Epidermal melanocyte (primary cell): Measurements from ENCODE around the gene RNF144A.
"Not testable (repeated sequence)": the region's sequence is repeated elsewhere in the genome, so short reads cannot be mapped to it uniquely, and the experiment has no call there.

Experiments used
- DNase-seq: peaks from one replicate; pipeline ENCODE4 v3.0.0; 2011; ENCODE audit warnings: low spot score; ENCODE audit not compliant: insufficient read length

Gene RNF144A

GRCh38 chr2:6929196-6929819 lies 12.1 kb downstream of the RNF144A start:
- no peak for DNase-seq

- DNase-seq: no peak
These were observed 13.9 kb downstream of the RNF144A start for GRCh38 chr2:6930923-6931647.

DNA sequence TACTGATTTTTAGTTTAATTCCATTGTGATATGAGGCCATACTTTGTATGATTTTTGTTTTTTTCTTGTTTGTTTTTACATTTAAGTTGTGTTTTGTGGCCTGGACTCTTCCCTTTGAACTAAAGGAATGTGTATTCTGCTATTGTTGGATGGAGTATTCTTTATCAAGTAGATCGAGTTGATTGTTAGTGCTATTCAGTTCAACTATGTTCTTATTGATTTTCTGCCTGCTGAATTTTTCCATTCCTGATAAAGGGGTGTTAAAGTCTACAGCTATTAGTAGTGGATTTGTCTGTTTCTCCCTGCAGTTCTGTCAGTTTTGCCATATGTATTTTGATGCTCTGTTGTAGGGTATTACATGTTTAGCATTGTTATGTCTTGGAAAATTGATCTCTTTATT lies 14.5 kb downstream of the RNF144A start:
- no peak for DNase-seq

GRCh38 chr2:6932206-6932605 lies 15.0 kb downstream of the RNF144A start:
- no peak for DNase-seq

DNA sequence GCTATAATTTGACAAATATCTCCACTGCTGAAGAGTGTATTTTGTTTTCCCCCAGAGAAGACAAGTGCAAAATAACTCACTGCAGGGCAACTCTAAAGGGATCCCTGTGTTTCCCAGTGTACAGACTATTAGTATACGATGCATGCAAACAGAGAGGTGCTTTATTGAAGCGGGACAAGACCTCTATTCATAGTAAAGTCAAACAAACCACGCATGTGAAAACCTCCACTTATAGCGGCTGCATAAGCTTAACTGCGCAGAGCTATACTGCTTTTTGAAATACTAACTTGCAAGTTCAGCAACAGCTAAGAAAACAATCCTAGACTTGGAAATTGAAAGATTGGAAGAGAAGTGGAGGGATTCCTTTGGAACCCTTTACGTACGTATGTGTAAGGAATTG lies 15.6 kb downstream of the RNF144A start:
- DNase-seq: peak; percentile 59

DNA sequence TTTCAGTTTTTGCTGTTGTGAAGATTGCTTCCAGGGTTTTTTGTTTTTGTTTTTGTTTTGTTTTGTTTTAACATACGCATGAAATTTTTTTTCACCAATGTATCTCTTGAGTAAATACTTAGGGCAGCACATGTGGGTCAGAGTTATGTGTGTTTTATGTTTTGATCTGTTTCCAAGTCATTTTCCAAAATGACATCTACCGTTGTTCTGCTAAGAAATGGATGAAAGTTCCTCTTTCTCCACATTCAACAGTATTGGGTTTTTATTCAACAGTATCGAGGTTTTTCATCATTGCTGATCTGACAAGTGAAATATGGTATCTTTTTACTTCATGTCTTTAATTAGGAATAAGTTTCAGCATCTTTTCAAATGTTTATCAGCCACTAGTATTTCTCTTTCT lies 16.7 kb downstream of the RNF144A start:
- DNase-seq: no peak

- no peak for DNase-seq
These were observed 17.1 kb downstream of the RNF144A start for GRCh38 chr2:6934345-6934744.

DNA sequence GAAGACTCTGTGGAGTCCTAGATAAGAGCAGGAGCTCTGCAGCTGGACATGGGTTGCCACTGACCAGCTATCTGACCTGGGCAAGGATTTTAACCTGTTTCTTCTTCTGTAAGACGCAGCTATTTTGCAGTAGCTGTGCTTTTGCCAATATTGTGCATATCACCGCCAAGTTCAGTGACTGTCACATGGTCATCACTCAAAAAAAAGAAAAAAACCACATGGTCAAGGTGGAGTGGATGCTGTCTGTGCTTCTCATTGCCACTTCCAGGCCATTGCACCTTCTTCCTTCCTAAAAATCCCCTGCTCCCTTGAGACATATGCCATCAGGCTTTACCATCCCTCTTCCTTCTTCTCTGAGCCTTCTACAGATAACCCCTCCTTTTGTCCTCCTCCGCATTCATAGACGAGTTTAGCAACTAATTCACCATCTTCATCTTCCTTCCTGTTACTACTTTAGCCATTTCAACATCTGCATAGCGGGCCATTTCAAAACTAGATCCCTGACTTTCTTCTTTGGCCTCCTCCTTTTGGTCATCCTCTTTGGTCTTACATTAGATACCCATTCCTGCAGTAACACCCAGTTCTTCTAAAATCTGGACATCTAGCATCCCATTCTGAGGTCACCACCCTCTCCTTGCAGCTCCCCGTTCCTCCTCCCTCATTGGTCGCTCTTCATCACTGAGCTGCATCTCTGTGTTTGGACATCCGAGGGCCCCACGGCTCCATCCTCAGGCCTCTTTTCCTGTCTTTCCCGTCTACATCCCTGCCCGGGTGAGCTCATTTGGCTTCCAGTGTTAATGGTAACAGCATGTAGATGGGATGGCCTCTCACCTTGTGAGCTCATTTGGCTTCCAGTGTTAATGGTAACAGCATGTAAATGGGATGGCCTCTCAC lies 17.8 kb downstream of the RNF144A start:
- no peak for DNase-seq

GRCh38 chr2:6935652-6936020 lies 18.4 kb downstream of the RNF144A start:
- DNase-seq: not testable (repeated sequence)

GRCh38 chr2:6937157-6937556 lies 19.9 kb downstream of the RNF144A start:
- DNase-seq: no peak

GRCh38 chr2:6937582-6937981 lies 20.4 kb downstream of the RNF144A start:
- no peak for DNase-seq

- DNase-seq: no peak
These were observed 21.9 kb downstream of the RNF144A start for GRCh38 chr2:6939071-6939470.

- DNase-seq: no peak
These were observed 23.6 kb downstream of the RNF144A start for GRCh38 chr2:6940820-6941219.

GRCh38 chr2:6941299-6942046 lies 24.3 kb downstream of the RNF144A start:
- no peak for DNase-seq

DNA sequence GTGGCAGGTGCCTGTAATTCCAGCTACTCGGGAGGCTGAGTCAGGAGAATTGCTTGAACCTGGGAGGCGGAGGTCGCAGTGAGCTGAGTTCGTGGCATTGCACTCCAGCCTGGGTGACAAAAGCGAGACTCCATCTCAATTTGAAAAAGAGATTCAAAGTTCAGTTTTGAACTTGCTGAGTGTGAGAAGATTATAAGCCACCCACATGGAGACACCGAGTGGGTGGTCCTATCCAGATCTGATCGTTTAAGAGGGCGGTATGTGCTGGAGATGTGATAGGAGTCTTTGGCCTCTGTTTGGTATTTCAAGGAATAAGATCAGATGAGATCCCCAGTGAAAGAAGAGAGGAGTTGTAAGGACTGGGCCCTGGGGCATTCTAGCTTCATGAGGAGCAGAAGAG lies 25.6 kb downstream of the RNF144A start:
- no peak for DNase-seq

DNA sequence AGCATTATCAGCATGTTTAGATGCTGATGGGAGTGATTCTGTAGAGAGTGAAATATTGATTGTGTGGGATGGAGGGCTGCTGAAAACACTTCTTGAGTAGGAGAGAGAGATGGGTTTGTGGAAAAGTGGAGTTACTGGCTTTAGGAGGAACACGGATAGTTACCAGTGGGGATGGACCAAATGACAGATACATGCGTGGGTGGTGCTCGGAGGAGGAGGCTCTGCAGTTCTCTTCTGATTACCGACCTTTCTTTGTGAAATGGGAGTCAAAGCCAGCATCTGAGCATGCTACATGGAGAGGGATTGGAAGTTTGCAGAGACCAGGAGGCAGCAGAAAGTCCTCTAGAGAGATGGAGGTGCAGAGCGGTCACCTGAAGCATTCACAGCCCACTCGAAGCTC lies 26.3 kb downstream of the RNF144A start:
- no peak for DNase-seq

GRCh38 chr2:6943971-6944370 lies 26.8 kb downstream of the RNF144A start:
- no peak for DNase-seq

DNA sequence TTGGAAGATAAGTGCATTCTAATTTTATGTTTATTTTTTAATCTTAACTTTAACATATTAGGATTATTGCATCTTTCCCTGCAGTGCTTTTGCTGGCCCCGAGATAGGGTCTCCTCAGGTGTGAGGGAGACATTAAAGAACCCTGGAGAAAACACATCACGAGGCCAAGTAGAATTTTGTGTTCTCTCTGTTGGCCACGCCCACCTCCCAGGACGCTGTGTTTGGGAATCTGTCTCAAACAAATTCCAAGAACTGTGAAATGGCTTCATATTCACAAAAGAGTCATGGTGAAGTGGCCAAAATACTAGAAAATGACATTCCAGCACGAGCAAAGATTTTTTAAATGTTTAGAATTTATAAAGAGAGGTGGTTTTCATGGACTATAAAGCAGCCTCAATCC lies 27.3 kb downstream of the RNF144A start:
- no peak for DNase-seq

GRCh38 chr2:6945087-6945813 lies 28.0 kb downstream of the RNF144A start:
- DNase-seq: no peak

DNA sequence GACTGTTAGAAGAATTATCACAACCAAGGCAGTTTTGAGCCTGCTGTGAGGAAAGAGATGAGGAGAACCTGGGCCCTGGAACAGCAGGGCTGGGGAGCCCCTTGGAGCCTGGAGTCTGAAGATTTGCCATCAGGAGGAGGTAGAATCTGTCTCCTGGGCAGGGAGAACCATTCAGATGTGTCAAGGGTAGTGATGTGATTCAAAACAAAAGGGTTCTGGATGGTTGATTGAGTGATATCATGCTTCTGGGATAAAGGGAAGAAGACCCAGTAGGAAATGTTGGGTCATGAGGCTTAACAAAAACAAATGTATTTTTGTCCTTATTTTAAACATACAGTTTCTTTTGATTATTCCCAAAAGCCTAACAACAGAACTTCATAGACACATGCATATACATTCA lies 28.6 kb downstream of the RNF144A start:
- DNase-seq: no peak

DNA sequence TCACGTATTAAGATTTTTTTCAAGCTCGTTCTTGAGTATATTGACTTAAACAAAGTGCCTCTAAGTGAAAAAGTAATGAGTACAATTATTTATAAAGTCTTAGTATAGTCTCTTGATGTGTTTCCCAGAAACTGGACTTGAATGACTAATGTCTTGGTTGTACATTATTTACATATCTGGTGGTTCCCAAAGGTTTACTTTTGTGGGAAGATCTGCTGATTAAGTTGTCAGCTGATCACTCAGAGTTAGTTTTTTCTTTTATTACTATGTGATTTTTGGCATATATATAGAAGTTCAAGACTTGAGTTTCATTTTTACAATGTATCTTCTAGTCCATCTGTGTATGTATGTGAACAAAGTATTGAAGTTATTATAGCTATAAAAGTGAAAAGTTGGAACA lies 29.5 kb downstream of the RNF144A start:
- no peak for DNase-seq
